ENCODE measurements around the gene CTNNA3. TPM values are rescaled to one million over a fixed set of nuclear protein-coding genes. Genes with fewer than 3 reads are reported as not detected.

The CTNNA3 gene
- total and polyA plus RNA-seq, 2 of the 4 experiments (the other 2 are of a cell fraction) = 0.19 to 0.90 TPM

GRCh38 chr10:66362522-66362921, 1333.5 kb downstream of the CTNNA3 start:
- Histone ChIP-seq H2AFZ (replicated peaks; ENCODE audit: low read length, poor library complexity) (no peak overlapping the region), H4K5ac (ENCODE audit: low read depth, low read length) (no peak overlapping the region), H3K23ac (ENCODE audit: low read depth, low read length) (no peak overlapping the region), H3K18ac (ENCODE audit: low read depth, low read length) (no peak overlapping the region), H3K9me3 (ENCODE audit: control insufficient read depth, insufficient read depth, low read length) (0 out of 2 replicates have a peak, but pooled peaks cover 3% of the 10 kb centered on the region), H2AK5ac (ENCODE audit: low read depth, low read length) (no peak overlapping the region), H2BK15ac (ENCODE audit: low read depth, low read length) (no peak overlapping the region), H3K36me3 (ENCODE audit: control insufficient read depth, insufficient read depth, low read length) (no peaks in the 10 kb centered on the region), H3K4me1 (ENCODE audit: control insufficient read depth, insufficient read depth, low read length) (no peaks in the 10 kb centered on the region), H3K79me1 (ENCODE audit: low read depth in 1 of 2, low read length in 2 of 2) (no peaks in the 10 kb centered on the region), H3K4me3 (ENCODE audit: insufficient read depth, low read depth, low read length) (no peak overlapping the region), H3K4me2 (ENCODE audit: low read depth, low read length) (no peak overlapping the region), H2BK5ac (ENCODE audit: low read depth, low read length, poor library complexity, severe bottlenecking) (no peak overlapping the region), H2BK120ac (ENCODE audit: low read depth, low read length) (no peak overlapping the region), H2AK9ac (replicated peaks; ENCODE audit: low read depth, low read length, poor library complexity) (no peak overlapping the region), H3K27me3 (ENCODE audit: control insufficient read depth, insufficient read depth, low read length) (no peaks in the 10 kb centered on the region), H4K8ac (ENCODE audit: low read depth in 2 of 2, low read length in 2 of 2) (no peak overlapping the region), H3K9me1 (ENCODE audit: insufficient read depth, low read length) (no peaks in the 10 kb centered on the region), H3K9ac (ENCODE audit: low read depth, low read length) (no peak overlapping the region), H3K27ac (ENCODE audit: insufficient read depth, low read length) (no peak overlapping the region), H2BK20ac (ENCODE audit: low read depth, low read length) (no peak overlapping the region), H4K91ac (ENCODE audit: insufficient read depth, low read depth, low read length) (no peak overlapping the region), H3K14ac (replicated peaks; ENCODE audit: low read depth, low read length) (no peak overlapping the region), H3K4ac (ENCODE audit: low read depth, low read length) (no peak overlapping the region), H3K56ac (ENCODE audit: extremely low read depth, insufficient read depth, low read length) (no peak overlapping the region), H4K20me1 (ENCODE audit: insufficient read depth, low read length) (no peaks in the 10 kb centered on the region)
- in situ Hi-C loops (cut with MboI; ENCODE audit: low sequenced_read_pairs) (no loop called here), dilution Hi-C loops (cut with HindIII; ENCODE audit: low sequenced_read_pairs, unreplicated experiment) (no loop called here), intact Hi-C loops (cut with micrococcal nuclease) (no loop called here)
- TF ChIP-seq CEBPB (IDR thresholded peaks at IDR 0.05; ENCODE audit: low read depth, low read length) = no peak
- no peak for TF ChIP-seq CHD1 (IDR thresholded peaks at IDR 0.05; ENCODE audit: low read depth, low read length)
- no peak for TF ChIP-seq RCOR1 (IDR thresholded peaks at IDR 0.05; ENCODE audit: insufficient replicate concordance, low read length)
- TF ChIP-seq NFE2L2 (IDR thresholded peaks at IDR 0.05; ENCODE audit: low read depth, low read length) = no peak
- no peak for TF ChIP-seq CTCF (conservative IDR thresholded peaks at IDR 0.05; ENCODE audit: low read depth, low read length)
- TF ChIP-seq MXI1 (IDR thresholded peaks at IDR 0.05; ENCODE audit: borderline replicate concordance, low read depth, low read length) = no peak
- no peak for TF ChIP-seq BHLHE40 (IDR thresholded peaks at IDR 0.05; ENCODE audit: low read depth, low read length)
- no peak for TF ChIP-seq FOS (IDR thresholded peaks at IDR 0.05; ENCODE audit: low read depth, low read length)
- TF ChIP-seq, protein P1, sequence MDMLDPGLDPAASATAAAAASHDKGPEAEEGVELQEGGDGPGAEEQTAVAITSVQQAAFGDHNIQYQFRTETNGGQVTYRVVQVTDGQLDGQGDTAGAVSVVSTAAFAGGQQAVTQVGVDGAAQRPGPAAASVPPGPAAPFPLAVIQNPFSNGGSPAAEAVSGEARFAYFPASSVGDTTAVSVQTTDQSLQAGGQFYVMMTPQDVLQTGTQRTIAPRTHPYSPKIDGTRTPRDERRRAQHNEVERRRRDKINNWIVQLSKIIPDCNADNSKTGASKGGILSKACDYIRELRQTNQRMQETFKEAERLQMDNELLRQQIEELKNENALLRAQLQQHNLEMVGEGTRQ (IDR thresholded peaks at IDR 0.05; ENCODE audit: low read depth, low read length) = no peak
- no peak for TF ChIP-seq MAZ (IDR thresholded peaks at IDR 0.05; ENCODE audit: borderline replicate concordance, low read depth, low read length)
- TF ChIP-seq, protein P2, sequence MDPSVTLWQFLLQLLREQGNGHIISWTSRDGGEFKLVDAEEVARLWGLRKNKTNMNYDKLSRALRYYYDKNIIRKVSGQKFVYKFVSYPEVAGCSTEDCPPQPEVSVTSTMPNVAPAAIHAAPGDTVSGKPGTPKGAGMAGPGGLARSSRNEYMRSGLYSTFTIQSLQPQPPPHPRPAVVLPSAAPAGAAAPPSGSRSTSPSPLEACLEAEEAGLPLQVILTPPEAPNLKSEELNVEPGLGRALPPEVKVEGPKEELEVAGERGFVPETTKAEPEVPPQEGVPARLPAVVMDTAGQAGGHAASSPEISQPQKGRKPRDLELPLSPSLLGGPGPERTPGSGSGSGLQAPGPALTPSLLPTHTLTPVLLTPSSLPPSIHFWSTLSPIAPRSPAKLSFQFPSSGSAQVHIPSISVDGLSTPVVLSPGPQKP (IDR thresholded peaks at IDR 0.05; ENCODE audit: borderline replicate concordance, low read depth, low read length) = no peak
- no peak for TF ChIP-seq RFX5 (IDR thresholded peaks at IDR 0.05; ENCODE audit: low read depth, low read length)
- TF ChIP-seq RAD21 (IDR thresholded peaks at IDR 0.05; ENCODE audit: low read length) = no peak
- TF ChIP-seq MAFK (IDR thresholded peaks at IDR 0.05; ENCODE audit: low read depth, low read length) = no peak
- no peak for TF ChIP-seq SMC3 (IDR thresholded peaks at IDR 0.05; ENCODE audit: low read depth, low read length)
- no peak for TF ChIP-seq POLR2A (IDR thresholded peaks at IDR 0.05; ENCODE audit: low read depth, low read length)
- DNase-seq = no peak
- ChIA-PET POLR2A (ENCODE audit: unreplicated experiment) (no interaction called here), CTCF (no interaction called here)
- no peak for ATAC-seq (ENCODE audit: low read depth)
- no CpG with 5 or more reads among the region's 3 CpGs for WGBS, 2 experiments (ENCODE audit: extremely low coverage in 2 of 2, insufficient read length in 1 of 2)
- no TSS peak for BruUV-seq (replicated peaks)
